Activated CD4-positive, CD25-positive, alpha-beta regulatory T cell treated with anti-CD3 and anti-CD28 coated beads, Interleukin-2, amount 50 U/mL, for 16 hours (primary cell): ENCODE results near the gene KRT82.
"Not testable (repeated sequence)": the region's sequence is repeated elsewhere in the genome, so short reads cannot be mapped to it uniquely, and the experiment has no call there.

Experiments used
- DNase-seq: peaks from one replicate; pipeline ENCODE4 v3.0.0-alpha.2; 2020; ENCODE audit warnings: low read depth, low spot score

KRT82 gene

GRCh38 chr12:52405922-52406385 lies at the start of gene KRT82:
Gene KRT82, minus strand, starts transcription at chr12:52406335. Its CDS starts 58 bp downstream, at chr12:52406277.
- no peak for DNase-seq

- DNase-seq: no peak
These were observed 49.7 kb upstream of the KRT82 start for GRCh38 chr12:52455821-52456220.

GRCh38 chr12:52454411-52455201 lies 48.5 kb upstream of the KRT82 start:
- no peak for DNase-seq

- no peak for DNase-seq
These were observed 46.0 kb upstream of the KRT82 start, which contains the start of gene KRT6B for GRCh38 chr12:52452101-52452500. Gene KRT6B, minus strand, starts transcription at chr12:52452146. Its CDS starts 68 bp downstream, at chr12:52452078.

GRCh38 chr12:52448228-52448627 lies 42.1 kb upstream of the KRT82 start:
- no peak for DNase-seq

- not testable (repeated sequence) for DNase-seq
These were observed 41.1 kb upstream of the KRT82 start for GRCh38 chr12:52447196-52447595.

GRCh38 chr12:52446367-52447045 lies 40.4 kb upstream of the KRT82 start:
- DNase-seq: no peak

GRCh38 chr12:52445876-52446275 lies 39.7 kb upstream of the KRT82 start:
- DNase-seq: no peak

- no peak for DNase-seq
These were observed 38.8 kb upstream of the KRT82 start for GRCh38 chr12:52444647-52445595.

GRCh38 chr12:52443966-52444365 lies 37.8 kb upstream of the KRT82 start:
- DNase-seq: no peak

- DNase-seq: no peak
These were observed 36.5 kb upstream of the KRT82 start for GRCh38 chr12:52442600-52443061.

- no peak for DNase-seq
These were observed 35.3 kb upstream of the KRT82 start for GRCh38 chr12:52441320-52441911.

- no peak for DNase-seq
These were observed 34.7 kb upstream of the KRT82 start for GRCh38 chr12:52440821-52441319.

GRCh38 chr12:52439845-52440244 lies 33.7 kb upstream of the KRT82 start:
- no peak for DNase-seq

GRCh38 chr12:52439420-52439819 lies 33.3 kb upstream of the KRT82 start:
- no peak for DNase-seq

GRCh38 chr12:52438305-52439301 lies 32.5 kb upstream of the KRT82 start:
- no peak for DNase-seq

- DNase-seq: no peak
These were observed 31.4 kb upstream of the KRT82 start for GRCh38 chr12:52437508-52437907.

- DNase-seq: no peak
These were observed 30.8 kb upstream of the KRT82 start for GRCh38 chr12:52436828-52437474.
